ENCODE results near the gene SLC48A1.
"Not testable (repeated sequence)": the region's sequence is repeated elsewhere in the genome, so short reads cannot be mapped to it uniquely, and the experiment has no call there.

SLC48A1 gene

GRCh38 chr12:47812797-47813510, 39.9 kb downstream of the SLC48A1 start:
- Histone ChIP-seq H3K4me1 (ENCODE audit: insufficient read depth, low read length) (peaks cover 68% of the 10 kb centered on the region), H3K9me3 (ENCODE audit: insufficient read depth, low read depth, low read length) (no peaks in the 10 kb centered on the region), H3K27ac (ENCODE audit: low read length) (peak overlapping the region; percentile 50), H3K4me3 (ENCODE audit: low read length) (peak overlapping the region; percentile 57), H3K36me3 (ENCODE audit: insufficient read depth, low read depth, low read length) (peaks cover 8% of the 10 kb centered on the region; the same call in 1 of the 2 replicates), H3K9ac (ENCODE audit: low read depth, low read length) (peak overlapping the region; percentile 60; the same call in 1 of the 2 replicates), H3K27me3 (ENCODE audit: insufficient read depth, low read length) (no peaks in the 10 kb centered on the region)

DNA sequence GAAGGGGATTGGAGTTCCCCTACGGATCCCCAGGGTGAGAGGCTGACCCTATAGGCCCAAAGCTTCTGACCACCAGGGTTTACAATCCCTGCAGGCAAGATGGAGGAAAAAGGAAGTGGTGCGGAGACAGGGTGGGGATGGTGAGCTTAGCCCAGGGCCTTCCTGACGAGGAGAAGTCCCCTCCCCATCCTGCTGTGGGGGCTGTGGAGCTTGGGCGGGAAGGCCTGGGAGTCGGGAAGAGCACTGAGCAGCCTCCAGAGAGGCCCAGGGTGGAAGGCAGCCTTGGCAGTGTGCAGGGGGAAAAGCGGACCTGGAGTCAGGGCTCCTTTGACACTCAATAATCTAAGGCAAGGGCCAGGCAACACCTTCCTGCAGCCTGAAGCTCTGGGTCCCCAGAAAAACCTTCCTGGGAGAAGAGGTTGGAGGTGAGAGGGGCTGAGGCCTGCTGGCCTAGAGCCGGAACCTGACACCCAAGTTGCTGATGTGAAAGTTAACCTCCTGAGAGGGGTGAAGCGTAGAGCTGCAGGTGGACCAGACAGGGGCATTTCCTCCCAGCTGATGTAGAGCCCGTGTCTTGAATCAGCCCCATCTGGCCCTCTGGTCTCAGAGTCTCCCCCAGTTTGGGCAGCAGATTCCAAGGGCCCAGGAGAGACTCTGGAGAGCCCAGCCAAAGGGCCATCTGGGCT, 40.6 kb downstream of the SLC48A1 start:
- H3K9me3 ChIP-seq (ENCODE audit: insufficient read depth, low read depth, low read length) = no peaks in the 10 kb centered on the region
- peak overlapping the region; percentile 60; the same call in 1 of the 2 replicates for H3K9ac ChIP-seq (ENCODE audit: low read depth, low read length)
- H3K36me3 ChIP-seq (ENCODE audit: insufficient read depth, low read depth, low read length) = peaks cover 10% of the 10 kb centered on the region; the same call in 1 of the 2 replicates
- H3K4me3 ChIP-seq (ENCODE audit: low read length) = peak overlapping the region; percentile 57; the same call in 1 of the 2 replicates
- peaks cover 68% of the 10 kb centered on the region for H3K4me1 ChIP-seq (ENCODE audit: insufficient read depth, low read length)
- H3K27ac ChIP-seq (ENCODE audit: low read length) = peak overlapping the region; percentile 50
- no peaks in the 10 kb centered on the region for H3K27me3 ChIP-seq (ENCODE audit: insufficient read depth, low read length)

- no peaks in the 10 kb centered on the region for H3K9me3 ChIP-seq (ENCODE audit: insufficient read depth, low read depth, low read length)
- no peak overlapping the region for H3K4me3 ChIP-seq (ENCODE audit: low read length)
- no peaks in the 10 kb centered on the region for H3K27me3 ChIP-seq (ENCODE audit: insufficient read depth, low read length)
- no peak overlapping the region for H3K9ac ChIP-seq (ENCODE audit: low read depth, low read length)
- H3K36me3 ChIP-seq (ENCODE audit: insufficient read depth, low read depth, low read length) = peaks cover 10% of the 10 kb centered on the region; the same call in 1 of the 2 replicates
- H3K4me1 ChIP-seq (ENCODE audit: insufficient read depth, low read length) = peaks cover 63% of the 10 kb centered on the region
- no peak overlapping the region for H3K27ac ChIP-seq (ENCODE audit: low read length)
These were observed 41.6 kb downstream of the SLC48A1 start for GRCh38 chr12:47814539-47815170.

GRCh38 chr12:47815447-47815846, 42.4 kb downstream of the SLC48A1 start:
- not testable (repeated sequence) for H3K27me3 ChIP-seq (ENCODE audit: insufficient read depth, low read length); H3K9me3 ChIP-seq (ENCODE audit: insufficient read depth, low read depth, low read length); H3K27ac ChIP-seq (ENCODE audit: low read length); H3K4me3 ChIP-seq (ENCODE audit: low read length); H3K9ac ChIP-seq (ENCODE audit: low read depth, low read length)
- H3K36me3 ChIP-seq (ENCODE audit: insufficient read depth, low read depth, low read length) = peaks cover 10% of the 10 kb centered on the region; the same call in 1 of the 2 replicates
- peaks cover 58% of the 10 kb centered on the region for H3K4me1 ChIP-seq (ENCODE audit: insufficient read depth, low read length)

DNA sequence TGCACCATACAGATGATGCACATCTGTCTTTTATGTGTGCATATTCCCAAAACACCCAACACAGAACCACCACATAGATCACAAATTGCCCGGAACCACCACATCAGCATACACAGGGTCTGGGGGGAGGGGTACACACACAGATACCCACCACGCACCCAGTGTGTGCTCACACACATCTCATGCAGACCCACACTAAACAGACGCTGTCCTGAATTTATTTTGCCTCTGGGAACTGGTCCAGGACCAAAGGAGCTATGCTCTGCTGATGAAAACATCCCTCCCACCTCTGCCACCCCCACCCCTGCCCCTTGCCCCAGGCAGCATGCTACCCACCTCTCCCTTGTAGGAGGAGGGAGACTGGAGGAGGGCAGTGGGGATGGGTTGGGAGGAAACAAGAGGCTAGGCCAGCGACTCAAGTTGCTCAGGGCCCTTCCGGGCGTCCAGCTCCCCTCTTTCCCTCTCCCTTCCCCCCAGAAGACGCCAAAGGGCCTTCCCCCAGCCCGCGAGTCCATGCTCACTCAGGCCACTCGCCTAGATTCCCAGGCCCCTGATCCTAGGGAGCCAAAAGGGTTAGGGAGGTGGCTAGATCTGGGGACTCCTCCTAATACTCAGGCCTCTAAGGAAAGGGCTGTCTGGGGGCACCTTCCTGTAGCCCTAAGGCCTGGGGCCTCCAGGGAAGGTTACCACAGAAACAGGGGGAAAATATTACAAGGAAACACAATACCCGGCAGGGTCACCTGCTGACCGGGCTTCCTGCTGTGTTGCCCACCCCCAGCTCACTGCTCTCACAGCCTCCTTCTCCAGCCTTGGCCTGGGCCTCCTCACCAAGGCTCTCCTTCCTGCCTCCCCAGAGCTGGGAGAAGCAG, 43.6 kb downstream of the SLC48A1 start:
- peaks cover 10% of the 10 kb centered on the region; the same call in 1 of the 2 replicates for H3K36me3 ChIP-seq (ENCODE audit: insufficient read depth, low read depth, low read length)
- no peak overlapping the region for H3K27ac ChIP-seq (ENCODE audit: low read length)
- peak overlapping the region; percentile 34; the same call in 1 of the 2 replicates for H3K4me3 ChIP-seq (ENCODE audit: low read length)
- peaks cover 57% of the 10 kb centered on the region for H3K4me1 ChIP-seq (ENCODE audit: insufficient read depth, low read length)
- H3K9ac ChIP-seq (ENCODE audit: low read depth, low read length) = peak overlapping the region; percentile 45; the same call in 1 of the 2 replicates
- no peaks in the 10 kb centered on the region for H3K9me3 ChIP-seq (ENCODE audit: insufficient read depth, low read depth, low read length)
- 0 out of 2 replicates have a peak, but pooled peaks cover 6% of the 10 kb centered on the region for H3K27me3 ChIP-seq (ENCODE audit: insufficient read depth, low read length)

- no peaks in the 10 kb centered on the region for H3K9me3 ChIP-seq (ENCODE audit: insufficient read depth, low read depth, low read length)
- H3K27ac ChIP-seq (ENCODE audit: low read length) = no peak overlapping the region
- H3K4me3 ChIP-seq (ENCODE audit: low read length) = peak overlapping the region; percentile 93; the same call in 1 of the 2 replicates
- peaks cover 54% of the 10 kb centered on the region for H3K4me1 ChIP-seq (ENCODE audit: insufficient read depth, low read length)
- H3K36me3 ChIP-seq (ENCODE audit: insufficient read depth, low read depth, low read length) = peaks cover 10% of the 10 kb centered on the region; the same call in 1 of the 2 replicates
- H3K9ac ChIP-seq (ENCODE audit: low read depth, low read length) = peak overlapping the region; percentile 45; the same call in 1 of the 2 replicates
- peaks cover 14% of the 10 kb centered on the region; the same call in 1 of the 2 replicates for H3K27me3 ChIP-seq (ENCODE audit: insufficient read depth, low read length)
These were observed 44.4 kb downstream of the SLC48A1 start for GRCh38 chr12:47817272-47818006.

GRCh38 chr12:47818007-47818376, 45.0 kb downstream of the SLC48A1 start:
- peak overlapping the region; percentile 93; the same call in 1 of the 2 replicates for H3K4me3 ChIP-seq (ENCODE audit: low read length)
- no peak overlapping the region for H3K27ac ChIP-seq (ENCODE audit: low read length)
- peaks cover 52% of the 10 kb centered on the region for H3K4me1 ChIP-seq (ENCODE audit: insufficient read depth, low read length)
- peaks cover 10% of the 10 kb centered on the region; the same call in 1 of the 2 replicates for H3K36me3 ChIP-seq (ENCODE audit: insufficient read depth, low read depth, low read length)
- H3K9me3 ChIP-seq (ENCODE audit: insufficient read depth, low read depth, low read length) = no peaks in the 10 kb centered on the region
- H3K27me3 ChIP-seq (ENCODE audit: insufficient read depth, low read length) = peaks cover 14% of the 10 kb centered on the region; the same call in 1 of the 2 replicates
- H3K9ac ChIP-seq (ENCODE audit: low read depth, low read length) = peak overlapping the region; percentile 83; the same call in 1 of the 2 replicates

GRCh38 chr12:47818467-47819137, 45.6 kb downstream of the SLC48A1 start:
- no peaks in the 10 kb centered on the region for H3K9me3 ChIP-seq (ENCODE audit: insufficient read depth, low read depth, low read length)

DNA sequence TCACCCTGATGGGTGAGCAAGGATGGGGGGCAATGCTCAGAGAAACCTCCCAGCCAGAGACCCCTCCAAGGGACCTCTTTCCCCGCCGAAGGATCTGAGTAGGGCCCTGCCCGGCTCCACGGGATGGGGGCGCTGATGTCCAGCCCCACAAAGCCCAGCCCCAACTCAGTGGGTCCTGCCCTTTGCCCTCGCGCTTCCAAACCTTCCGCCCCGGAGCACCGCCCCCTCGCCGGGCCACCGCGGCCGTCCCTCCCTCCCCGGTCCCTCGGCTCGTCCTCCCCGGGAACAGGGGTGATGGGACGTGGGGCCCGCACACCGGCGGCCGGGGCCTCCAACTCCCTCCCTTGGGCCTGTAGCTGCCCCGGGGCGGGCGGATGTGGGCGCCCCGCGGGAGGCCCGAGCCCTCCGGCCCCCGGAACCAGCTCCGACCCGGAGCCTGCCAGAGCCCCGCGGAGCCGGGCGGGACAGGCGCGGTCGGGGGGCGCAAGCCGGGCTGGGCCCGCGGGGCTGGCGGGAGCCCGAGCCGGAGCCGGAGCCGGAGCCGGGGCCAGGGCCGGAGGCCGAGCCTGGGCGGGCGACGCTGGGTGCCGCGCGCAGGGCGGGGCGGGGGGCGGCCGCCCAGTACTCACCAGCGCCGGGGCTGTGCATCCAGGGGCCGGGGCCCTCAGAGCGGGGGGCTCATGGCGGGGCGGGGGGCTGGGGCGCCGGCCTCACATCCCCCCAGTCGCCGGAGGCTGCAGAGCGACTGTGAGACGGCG, 46.3 kb downstream of the SLC48A1 start:
- H3K9me3 ChIP-seq (ENCODE audit: insufficient read depth, low read depth, low read length) = no peaks in the 10 kb centered on the region
- peaks cover 19% of the 10 kb centered on the region; the same call in 1 of the 2 replicates for H3K27me3 ChIP-seq (ENCODE audit: insufficient read depth, low read length)
- H3K9ac ChIP-seq (ENCODE audit: low read depth, low read length) = peak overlapping the region; percentile 98; the same call in 1 of the 2 replicates
- H3K4me1 ChIP-seq (ENCODE audit: insufficient read depth, low read length) = peaks cover 40% of the 10 kb centered on the region
- peaks cover 10% of the 10 kb centered on the region; the same call in 1 of the 2 replicates for H3K36me3 ChIP-seq (ENCODE audit: insufficient read depth, low read depth, low read length)
- peak overlapping the region; percentile 93 for H3K4me3 ChIP-seq (ENCODE audit: low read length)
- no peak overlapping the region for H3K27ac ChIP-seq (ENCODE audit: low read length)

More at GRCh38 chr12:47818467-47819137, 45.6 kb downstream of the SLC48A1 start:
- Histone ChIP-seq H3K36me3 (ENCODE audit: insufficient read depth, low read depth, low read length) (peaks cover 10% of the 10 kb centered on the region; the same call in 1 of the 2 replicates), H3K27ac (ENCODE audit: low read length) (no peak overlapping the region), H3K4me1 (ENCODE audit: insufficient read depth, low read length) (peaks cover 47% of the 10 kb centered on the region), H3K4me3 (ENCODE audit: low read length) (peak overlapping the region; percentile 93), H3K27me3 (ENCODE audit: insufficient read depth, low read length) (peaks cover 19% of the 10 kb centered on the region; the same call in 1 of the 2 replicates), H3K9ac (ENCODE audit: low read depth, low read length) (peak overlapping the region; percentile 83; the same call in 1 of the 2 replicates)

All from iPS-20b (cell line).